HCT116 (cell line): Measurements from ENCODE around the gene NPIPB8.
"Not testable (repeated sequence)": the region's sequence is repeated elsewhere in the genome, so short reads cannot be mapped to it uniquely, and the experiment has no call there.

Experiments
- CEBPB ChIP-seq: IDR thresholded peaks from 2 replicates; pipeline ENCODE4 v1.6.1; 2012; ENCODE audit warnings: low read depth
- ELF1 ChIP-seq: IDR thresholded peaks from 2 replicates; pipeline ENCODE4 v1.6.1; 2012; ENCODE audit warnings: low read depth, borderline replicate concordance
- EZH2 ChIP-seq: fragments of 200-600 bp; sonication (generic); IDR thresholded peaks from 2 replicates; pipeline ENCODE4 v1.6.1; 2017; ENCODE audit warnings: antibody characterized with exemption, mixed run types
- POLR2A ChIP-seq: IDR thresholded peaks from 2 replicates; pipeline ENCODE4 v1.7.0; 2011; ENCODE audit warnings: borderline replicate concordance; ENCODE audit not compliant: insufficient read depth, insufficient read length; ENCODE audit errors: extremely low read depth
- SIN3A ChIP-seq: IDR thresholded peaks from 2 replicates; pipeline ENCODE4 v1.6.1; 2012; ENCODE audit warnings: low read depth
- SP1 ChIP-seq: IDR thresholded peaks from 2 replicates; pipeline ENCODE4 v1.6.1; 2012; ENCODE audit warnings: low read depth
- SRF ChIP-seq: IDR thresholded peaks from 2 replicates; pipeline ENCODE4 v1.6.1; 2012; ENCODE audit warnings: low read depth
- YY1 ChIP-seq: IDR thresholded peaks from 2 replicates; pipeline ENCODE4 v1.6.1; 2011; ENCODE audit warnings: low read length, low read depth, moderate library complexity, mild to moderate bottlenecking; ENCODE audit not compliant: insufficient replicate concordance; ENCODE audit errors: extremely low read depth
- ZBTB33 ChIP-seq: IDR thresholded peaks from 2 replicates; pipeline ENCODE4 v1.6.1; 2011; ENCODE audit warnings: mild to moderate bottlenecking, low read length, moderate library complexity; ENCODE audit not compliant: insufficient replicate concordance; ENCODE audit errors: extremely low read depth
- ZNF274 ChIP-seq: fragments of 200-500 bp; sonication (Bioruptor generic); IDR thresholded peaks from 2 replicates; pipeline ENCODE4 v1.6.1; 2014; ENCODE audit warnings: mild to moderate bottlenecking, low read depth, low read length, inconsistent platforms
- TF ChIP-seq, protein P1 (sequence below), 3 experiments: fragments of 200-600 bp in 1 of 3; sonication (generic) in 1 of 3; IDR thresholded peaks in 2 of 3; conservative IDR thresholded peaks in 1 of 3; 2 replicates each; pipeline ENCODE4 v1.5.1; 2012 to 2017; ENCODE audit warnings: low read depth in 2 of 3, low read length in 2 of 3, antibody characterized with exemption in 1 of 3, borderline replicate concordance in 1 of 3, control low read depth in 1 of 3, mild to moderate bottlenecking in 1 of 3, mixed read lengths in 1 of 3, mixed run types in 1 of 3, moderate library complexity in 1 of 3; ENCODE audit not compliant: insufficient read depth in 1 of 3

DNA sequence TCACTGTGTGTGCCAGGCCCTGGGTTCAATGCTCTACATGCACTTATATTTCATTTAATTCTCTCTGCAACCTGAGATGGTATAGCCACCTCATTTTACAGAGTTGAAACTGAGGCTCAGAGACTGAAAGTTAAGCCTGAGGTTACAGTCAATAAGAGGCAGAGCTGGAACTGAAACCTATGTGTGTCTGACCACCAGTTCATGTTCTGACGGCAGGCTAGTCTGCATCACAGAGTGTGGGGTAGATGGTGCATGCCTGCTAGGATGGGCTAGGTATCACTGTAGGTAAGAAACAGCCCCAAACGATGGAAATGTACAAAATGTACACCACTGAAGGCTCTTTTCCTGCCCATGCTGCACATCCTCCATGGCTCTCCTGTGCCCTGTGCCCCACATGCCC lies 2.1 kb downstream of the NPIPB8 start:
- TF ChIP-seq ELF1, SRF, SIN3A, EZH2, POLR2A, CEBPB, ZBTB33, YY1, SP1, ZNF274: not testable (repeated sequence)
- TF ChIP-seq, protein P1, sequence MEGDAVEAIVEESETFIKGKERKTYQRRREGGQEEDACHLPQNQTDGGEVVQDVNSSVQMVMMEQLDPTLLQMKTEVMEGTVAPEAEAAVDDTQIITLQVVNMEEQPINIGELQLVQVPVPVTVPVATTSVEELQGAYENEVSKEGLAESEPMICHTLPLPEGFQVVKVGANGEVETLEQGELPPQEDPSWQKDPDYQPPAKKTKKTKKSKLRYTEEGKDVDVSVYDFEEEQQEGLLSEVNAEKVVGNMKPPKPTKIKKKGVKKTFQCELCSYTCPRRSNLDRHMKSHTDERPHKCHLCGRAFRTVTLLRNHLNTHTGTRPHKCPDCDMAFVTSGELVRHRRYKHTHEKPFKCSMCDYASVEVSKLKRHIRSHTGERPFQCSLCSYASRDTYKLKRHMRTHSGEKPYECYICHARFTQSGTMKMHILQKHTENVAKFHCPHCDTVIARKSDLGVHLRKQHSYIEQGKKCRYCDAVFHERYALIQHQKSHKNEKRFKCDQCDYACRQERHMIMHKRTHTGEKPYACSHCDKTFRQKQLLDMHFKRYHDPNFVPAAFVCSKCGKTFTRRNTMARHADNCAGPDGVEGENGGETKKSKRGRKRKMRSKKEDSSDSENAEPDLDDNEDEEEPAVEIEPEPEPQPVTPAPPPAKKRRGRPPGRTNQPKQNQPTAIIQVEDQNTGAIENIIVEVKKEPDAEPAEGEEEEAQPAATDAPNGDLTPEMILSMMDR (IDR thresholded peaks at IDR 0.05 in 2 of 3, conservative IDR thresholded peaks at IDR 0.05 in 1 of 3; ENCODE audit: borderline replicate concordance in 1 of 3, insufficient read depth in 1 of 3, low read depth in 2 of 3, low read length in 2 of 3) = not testable (repeated sequence)
